Stimulated activated CD8-positive, alpha-beta memory T cell treated with anti-CD3 and anti-CD28 coated beads, Interleukin-2, amount 100 ng/mL, for 1 hour (primary cell): ENCODE results near the gene CREB5.

Experiments used
- DNase-seq, 2 donors: peaks; one replicate each; pipeline ENCODE4 v3.0.0-alpha.2; 2020; ENCODE audit warnings: low read depth in 2 of 2

Gene CREB5

GRCh38 chr7:28708033-28708951 is 296.0 kb downstream of the CREB5 start:
- no peak for DNase-seq

GRCh38 chr7:28709748-28710147 is 297.4 kb downstream of the CREB5 start:
- no peak for DNase-seq

DNA sequence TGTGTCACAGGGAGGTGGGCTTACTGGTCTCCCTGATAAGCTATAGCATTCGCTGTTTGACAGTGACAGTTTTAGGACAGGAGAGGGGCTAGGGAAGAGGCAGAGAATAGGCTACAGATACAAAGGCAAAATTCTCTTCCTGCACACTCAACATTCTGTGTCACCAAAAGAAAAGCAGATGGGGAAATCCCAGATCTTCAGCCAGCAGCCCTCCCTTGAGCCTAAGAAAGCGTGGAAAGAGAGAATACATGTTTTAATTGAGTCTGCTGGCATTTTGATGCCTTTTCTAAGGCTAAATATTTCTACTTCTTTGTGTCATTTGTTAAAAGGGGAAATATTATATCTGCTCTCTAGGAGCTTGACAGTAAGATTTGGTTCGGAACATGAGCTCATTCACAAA is 298.8 kb downstream of the CREB5 start:
- DNase-seq: no peak

GRCh38 chr7:28714459-28715120 is 302.3 kb downstream of the CREB5 start:
- DNase-seq: no peak

DNA sequence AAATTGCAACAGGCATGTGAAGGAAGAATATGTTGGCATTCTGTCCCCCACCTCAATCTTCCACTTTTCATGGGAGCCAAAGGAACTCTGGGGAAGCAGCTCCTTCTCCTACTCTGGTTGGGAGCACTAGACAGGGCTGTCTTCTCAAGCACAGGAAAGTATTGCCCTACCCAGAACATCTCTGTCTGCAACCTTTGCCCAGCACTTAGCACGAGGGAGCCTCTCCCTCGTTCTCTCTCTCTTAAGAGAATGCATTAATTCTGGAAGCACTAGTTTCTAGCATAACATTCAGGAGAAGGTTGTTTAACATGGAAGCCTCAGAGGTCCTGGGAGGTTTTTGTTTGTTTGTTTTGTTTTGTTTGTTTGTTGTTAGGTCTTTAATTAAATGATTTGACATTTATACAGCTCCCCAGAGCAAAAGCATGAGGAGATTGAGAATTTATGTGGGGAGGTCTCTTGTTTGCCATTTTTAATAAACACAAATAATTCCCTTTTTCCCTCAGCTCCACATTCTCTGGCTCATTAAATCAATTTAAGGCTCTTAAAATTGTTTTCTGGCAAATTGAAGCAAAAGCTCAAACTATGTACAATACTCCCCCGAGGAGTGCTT is 305.2 kb downstream of the CREB5 start:
- no peak for DNase-seq

- no peak for DNase-seq
Observed at GRCh38 chr7:28718055-28718481, 305.8 kb downstream of the CREB5 start.

DNA sequence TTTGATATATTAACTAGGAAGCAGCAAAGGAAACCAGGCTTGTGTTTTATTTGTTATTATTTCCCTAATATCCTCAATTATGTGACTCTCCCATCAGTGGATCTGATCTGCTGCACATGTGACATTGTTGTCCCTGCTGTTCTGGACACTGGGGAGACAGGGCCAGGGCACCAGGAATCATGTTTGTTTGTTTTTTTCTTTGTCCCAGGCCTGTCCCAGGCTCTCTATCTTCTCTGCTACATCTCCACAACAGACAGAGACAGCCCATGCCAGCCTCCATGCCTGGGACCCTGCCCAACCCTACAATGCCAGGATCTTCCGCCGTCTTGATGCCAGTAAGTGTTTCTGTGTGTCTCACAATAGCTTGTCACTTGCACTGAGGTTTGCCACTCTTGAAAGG is 306.2 kb downstream of the CREB5 start:
- DNase-seq: no peak

DNA sequence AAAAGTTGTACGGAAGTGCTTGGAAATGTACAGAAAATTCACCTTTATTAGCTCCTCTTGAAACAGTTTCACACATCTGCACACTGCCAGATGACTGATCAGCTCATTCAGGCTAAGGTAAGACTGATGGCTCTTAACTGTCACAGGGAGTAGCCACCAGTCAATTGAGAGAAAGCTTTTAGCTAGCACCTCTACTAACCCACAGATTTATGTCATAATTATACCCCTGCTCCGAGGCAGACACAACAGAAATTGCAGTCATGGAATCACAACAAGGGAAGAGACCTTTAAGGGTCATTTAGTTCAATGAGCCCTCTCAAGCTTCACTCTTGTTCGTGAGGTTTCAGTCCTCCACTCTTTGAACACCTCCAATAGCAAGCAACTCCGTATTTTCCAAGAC is 310.4 kb downstream of the CREB5 start:
- DNase-seq: no peak

- no peak for DNase-seq
Observed at GRCh38 chr7:28723336-28723735, 311.0 kb downstream of the CREB5 start.

DNA sequence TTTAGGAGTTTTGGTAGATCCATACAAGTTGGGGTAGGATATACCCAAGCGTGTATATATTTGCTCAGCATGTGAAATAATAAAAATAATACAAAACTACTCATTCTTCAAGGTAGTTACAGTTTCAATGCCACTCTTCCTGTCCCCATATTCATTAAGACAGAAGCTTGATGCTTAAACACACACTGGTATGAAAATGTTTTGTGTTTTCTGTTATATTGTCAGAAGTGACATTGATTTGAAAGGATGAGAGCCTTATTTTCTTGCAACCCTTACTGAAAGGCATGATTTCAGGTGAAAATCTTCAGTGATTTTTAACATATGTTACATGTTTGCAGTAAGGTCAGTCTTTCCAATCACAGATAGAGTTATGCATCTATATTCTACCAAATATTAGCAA is 312.2 kb downstream of the CREB5 start:
- DNase-seq: no peak

- no peak for DNase-seq
Observed at GRCh38 chr7:28725045-28725642, 312.8 kb downstream of the CREB5 start.

DNA sequence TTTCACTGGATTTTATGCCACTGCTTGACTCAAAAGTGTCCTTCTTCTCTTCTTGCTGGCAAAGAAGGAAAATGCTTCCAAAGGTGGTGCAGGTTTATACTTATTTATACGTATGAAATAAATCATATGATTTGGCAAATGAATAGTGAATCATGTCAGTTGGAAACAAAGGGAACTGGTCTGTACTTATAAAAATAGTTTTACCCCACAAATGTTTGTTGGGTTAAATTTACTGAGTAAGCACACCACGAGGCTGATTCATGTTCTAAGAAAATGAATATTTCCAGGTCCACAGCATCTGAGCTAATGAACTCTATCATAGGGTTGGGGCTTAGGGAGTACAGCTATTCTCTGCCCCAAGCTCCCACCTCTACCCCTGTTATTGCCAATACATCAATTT is 313.6 kb downstream of the CREB5 start:
- DNase-seq: no peak

GRCh38 chr7:28726555-28726954 is 314.2 kb downstream of the CREB5 start:
- no peak for DNase-seq

DNA sequence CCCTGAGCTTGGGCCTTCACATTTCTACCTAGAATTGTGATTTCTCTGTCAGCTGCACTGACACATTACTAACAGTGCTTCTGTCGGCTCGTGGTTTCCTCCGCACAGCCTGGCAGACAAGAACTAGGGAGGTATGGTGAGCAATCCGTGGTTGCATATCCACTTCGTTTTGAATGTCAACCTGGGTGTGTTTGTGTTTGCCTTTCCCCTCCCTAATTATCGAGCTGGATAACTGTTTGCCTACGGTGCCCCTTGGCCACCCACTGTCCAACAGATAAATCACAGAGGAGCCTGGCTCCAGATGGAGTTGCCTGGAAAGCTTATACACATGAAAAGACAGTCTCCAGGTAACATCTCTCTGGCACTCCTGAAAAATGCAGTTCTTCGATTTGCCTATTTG is 317.0 kb downstream of the CREB5 start:
- no peak for DNase-seq

GRCh38 chr7:28729727-28730126 is 317.4 kb downstream of the CREB5 start:
- no peak for DNase-seq

GRCh38 chr7:28731092-28731658 is 318.9 kb downstream of the CREB5 start:
- DNase-seq: no peak

DNA sequence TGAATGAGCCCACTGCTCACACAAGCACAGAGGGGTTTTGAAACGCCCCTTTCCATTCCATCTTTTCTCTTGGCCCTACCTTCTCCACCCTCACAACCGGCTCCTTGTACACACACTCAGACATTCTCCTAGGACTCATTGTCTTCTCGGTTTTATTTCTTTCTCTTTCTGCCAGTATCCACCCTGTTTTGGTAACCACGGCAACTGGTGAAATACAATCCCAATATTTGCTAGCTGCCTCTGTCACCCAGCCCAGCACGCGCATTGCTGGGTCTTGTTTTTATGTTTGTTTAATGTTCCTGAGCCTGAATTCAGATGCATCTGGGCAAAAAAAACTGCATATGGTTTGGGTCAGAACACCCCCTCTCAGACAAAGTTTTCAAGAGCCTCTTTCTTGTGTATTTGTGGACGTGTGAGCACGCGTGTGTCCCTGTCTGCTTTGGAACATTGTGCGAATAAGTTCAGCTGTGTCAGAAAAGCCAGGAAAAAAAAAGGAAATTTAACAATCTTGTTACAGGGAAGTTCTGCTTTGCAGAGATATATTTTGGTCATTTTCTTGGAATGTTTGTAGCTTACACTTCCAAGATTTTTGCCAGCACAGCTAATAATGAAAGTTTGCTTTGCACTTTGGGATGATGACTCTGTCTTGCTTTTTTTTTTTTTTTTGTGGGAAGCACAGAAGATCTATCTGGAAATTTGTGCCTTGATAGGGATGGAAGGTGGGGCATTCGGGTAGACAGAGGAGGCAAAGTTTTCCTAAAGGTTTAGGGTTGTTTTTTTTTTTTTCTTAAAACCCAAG is 320.0 kb downstream of the CREB5 start:
- no peak for DNase-seq

- no peak for DNase-seq
Observed at GRCh38 chr7:28733035-28733434, 320.7 kb downstream of the CREB5 start.

- no peak for DNase-seq
Observed at GRCh38 chr7:28738412-28738811, 326.1 kb downstream of the CREB5 start.

DNA sequence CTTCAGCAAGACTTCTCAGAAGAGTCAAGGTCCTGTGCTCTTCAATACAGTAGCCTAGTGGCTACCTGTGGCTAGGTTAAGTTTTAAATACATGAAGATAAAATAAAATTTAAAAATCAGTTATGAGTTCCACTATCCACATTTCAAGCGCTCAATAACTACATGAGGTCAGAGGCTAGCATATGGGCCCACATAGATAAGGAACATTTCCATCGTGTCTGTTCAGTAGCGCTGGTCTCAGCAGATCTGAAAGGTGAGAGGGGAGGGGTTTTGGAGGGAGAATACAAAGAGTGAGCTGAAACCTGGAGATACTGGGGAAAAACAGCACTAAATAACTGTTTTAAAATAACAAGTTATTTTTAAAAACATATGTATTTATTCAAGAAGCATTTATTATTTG is 326.8 kb downstream of the CREB5 start:
- DNase-seq: no peak

DNA sequence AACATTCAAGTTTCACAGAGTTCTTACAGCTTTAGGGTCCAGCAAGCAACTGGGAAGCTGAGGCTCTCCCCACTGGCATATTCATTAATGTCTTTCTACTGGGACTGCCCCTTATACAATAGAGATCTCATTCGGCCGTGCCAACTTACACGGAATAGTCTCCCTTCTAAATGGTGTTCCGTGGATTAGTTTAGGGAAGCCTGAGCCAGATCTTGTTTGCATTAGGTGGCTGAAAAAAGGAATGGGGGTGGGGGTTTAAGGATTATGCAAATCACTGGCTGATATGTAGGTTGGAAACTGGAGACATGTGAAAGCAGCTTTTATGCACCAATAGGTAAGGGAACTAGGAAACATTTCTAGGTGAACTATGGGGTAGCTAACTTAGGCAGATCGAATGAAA is 327.5 kb downstream of the CREB5 start:
- DNase-seq: no peak
